HepG2 (cell line): Measurements from ENCODE around the gene EFNA4. TPM values are rescaled to one million over a fixed set of nuclear protein-coding genes. Genes with fewer than 3 reads are reported as not detected.

Experiments
- AGO2 ChIP-seq: fragments of 200-400 bp; formaldehyde crosslinking; optimal IDR thresholded peaks from 2 replicates; pipeline ENCODE3; 2017; ENCODE audit warnings: mild to moderate bottlenecking, low read depth, low read length, moderate library complexity
- AHDC1 ChIP-seq: sonication (generic); formaldehyde crosslinking; IDR thresholded peaks from 2 replicates; pipeline ENCODE4 v1.5.1; 2020; ENCODE audit warnings: mild to moderate bottlenecking, missing genetic modification reagents, borderline replicate concordance
- AKAP8 ChIP-seq: sonication (generic); formaldehyde crosslinking; IDR thresholded peaks from 2 replicates; pipeline ENCODE4 v1.5.1; 2020; ENCODE audit warnings: mild to moderate bottlenecking, missing genetic modification reagents
- ARID2 ChIP-seq: sonication (generic); formaldehyde crosslinking; IDR thresholded peaks from 2 replicates; pipeline ENCODE4 v1.8.1; 2022; ENCODE audit warnings: mild to moderate bottlenecking, missing genetic modification reagents, borderline replicate concordance
- GFI1 ChIP-seq: sonication (generic); formaldehyde crosslinking; IDR thresholded peaks from 2 replicates; pipeline ENCODE4 v1.5.0; 2020; ENCODE audit warnings: missing genetic modification reagents, mild to moderate bottlenecking, borderline replicate concordance
- HDAC2 ChIP-seq: sonication (generic); formaldehyde crosslinking; IDR thresholded peaks from 2 replicates; pipeline ENCODE4 v1.4.0; 2020; ENCODE audit warnings: missing genetic modification reagents
- HIC2 ChIP-seq: sonication (generic); formaldehyde crosslinking; IDR thresholded peaks from 2 replicates; pipeline ENCODE4 v1.9.0; 2022; ENCODE audit warnings: low read depth, missing genetic modification reagents
- JUNB ChIP-seq: sonication (generic); formaldehyde crosslinking; IDR thresholded peaks from 2 replicates; pipeline ENCODE4 v1.8.0; 2022; ENCODE audit warnings: missing genetic modification reagents, mild to moderate bottlenecking, borderline replicate concordance
- KLF13 ChIP-seq: sonication (generic); formaldehyde crosslinking; IDR thresholded peaks from 2 replicates; pipeline ENCODE4 v1.4.0; 2020; ENCODE audit warnings: mild to moderate bottlenecking, missing genetic modification reagents
- RXRB ChIP-seq: IDR thresholded peaks from 2 replicates; pipeline ENCODE4 v1.6.1; 2016; ENCODE audit warnings: borderline replicate concordance, missing genetic modification reagents, missing compliant biosample characterization
- SRSF1 ChIP-seq: fragments of 200-400 bp; formaldehyde crosslinking; optimal IDR thresholded peaks from 2 replicates; pipeline ENCODE3; 2017; ENCODE audit warnings: mild to moderate bottlenecking, low read depth, low read length, moderate library complexity
- YEATS2 ChIP-seq: sonication (generic); formaldehyde crosslinking; IDR thresholded peaks from 2 replicates; pipeline ENCODE4 v1.4.0; 2020; ENCODE audit warnings: missing genetic modification reagents, borderline replicate concordance
- YY1 ChIP-seq: IDR thresholded peaks from 2 replicates; pipeline ENCODE4 v1.6.1; 2011; ENCODE audit warnings: low read length, low read depth, moderate library complexity, mild to moderate bottlenecking; ENCODE audit not compliant: insufficient read depth, insufficient replicate concordance
- ZBTB38 ChIP-seq: sonication (generic); formaldehyde crosslinking; IDR thresholded peaks from 2 replicates; pipeline ENCODE4 v1.5.1; 2020; ENCODE audit warnings: mild to moderate bottlenecking, missing genetic modification reagents
- ZNF337 ChIP-seq: sonication (generic); formaldehyde crosslinking; IDR thresholded peaks from 2 replicates; pipeline ENCODE4 v1.5.1; 2020; ENCODE audit warnings: missing genetic modification reagents, low read depth, mild to moderate bottlenecking, borderline replicate concordance
- ZNF704 ChIP-seq: sonication (generic); formaldehyde crosslinking; IDR thresholded peaks from 2 replicates; pipeline ENCODE4 v1.8.1; 2023; ENCODE audit warnings: mild to moderate bottlenecking, inconsistent platforms, moderate library complexity, missing genetic modification reagents, borderline replicate concordance
- ZNF772 ChIP-seq: sonication (generic); formaldehyde crosslinking; IDR thresholded peaks from 2 replicates; pipeline ENCODE4 v1.5.0; 2020; ENCODE audit warnings: mild to moderate bottlenecking, missing genetic modification reagents
- polyA plus RNA-seq, 8 experiments: library from polyadenylated mRNA; depleted of rRNA in 3 of 8; stranded (reverse) in 7 of 8; unstranded in 1 of 8; fragments of >200 nt; fragmentation: Illumina TruSeq in 4 of 8; extraction: Trizol in 4 of 8; gene quantifications; 2 replicates each; pipeline versions ENCODE4 v1.2.1 to v1.2.3, GENCODE V29; 2011 to 2016; ENCODE audit warnings: low read depth in 4 of 8, missing spikeins in 1 of 8, mixed read lengths in 1 of 8; ENCODE audit not compliant: insufficient read depth in 1 of 8
- total RNA-seq, 5 experiments: library from RNA; depleted of rRNA; stranded (reverse); fragments of >200 nt; fragmentation: Illumina TruSeq; extraction: Trizol; gene quantifications; 2 replicates each; pipeline ENCODE4 v1.2.3, GENCODE V29; 2016; ENCODE audit warnings: low read depth in 1 of 5

EFNA4 gene
- total and polyA plus RNA-seq, 2 of the 13 experiments (the other 11 are each of a cell fraction or from before 2014, with no cell fraction given), result 12.0 to 17.2 TPM

GRCh38 chr1:155091071-155092051 is 27.8 kb downstream of the EFNA4 start (continued):
- TF ChIP-seq RXRB (CRISPR knock-in tag), result peak; percentile 97
- no peak for TF ChIP-seq AGO2
- TF ChIP-seq GFI1 (CRISPR knock-in tag), result peak; percentile 98
- TF ChIP-seq YY1, result peak; percentile 56
- TF ChIP-seq AHDC1, result peak; percentile 39; the same call in 1 of the 2 replicates
- TF ChIP-seq SRSF1, result peak; percentile 76
- 0 out of 2 replicates have a peak, but pooled peaks have one; percentile 50 for TF ChIP-seq ZNF772 (CRISPR knock-in tag)
- TF ChIP-seq HIC2 (CRISPR knock-in tag), result peak; percentile 75; the same call in 1 of the 2 replicates
- no peak for TF ChIP-seq ZNF337 (CRISPR knock-in tag)
- TF ChIP-seq ZNF704 (CRISPR knock-in tag), result no peak
- TF ChIP-seq YEATS2, result peak; percentile 60; the same call in 1 of the 2 replicates
- TF ChIP-seq AKAP8 (CRISPR knock-in tag), result 0 out of 2 replicates have a peak, but pooled peaks have one; percentile 43
- no peak for TF ChIP-seq ARID2
- peak; percentile 79 for TF ChIP-seq HDAC2 (CRISPR knock-in tag)
- TF ChIP-seq ZBTB38 (CRISPR knock-in tag), result peak; percentile 23; the same call in 1 of the 2 replicates
- 0 out of 2 replicates have a peak, but pooled peaks have one; percentile 23 for TF ChIP-seq KLF13 (CRISPR knock-in tag)
- TF ChIP-seq JUNB (CRISPR knock-in tag), result no peak
